SK-N-SH treated with all-trans-retinoic acid at 6 μM for 48 hours (cell line): ENCODE data around the gene SULT2B1.

Experiments used
- ATAC-seq: fragments of 200-7000 bp; cut with Tn5 transposase; 3 replicates; pipeline ENCODE4 v1.9.1; 2020; ENCODE audit warnings: mild to moderate bottlenecking, moderate library complexity
- ARNTL ChIP-seq: fragments of 450-650 bp; formaldehyde crosslinking; IDR thresholded peaks from 2 replicates; pipeline ENCODE4 v1.5.0; 2020; ENCODE audit warnings: low read depth, mild to moderate bottlenecking, moderate library complexity, borderline replicate concordance
- BACH2 ChIP-seq: fragments of 250-450 bp; sonication (Bioruptor Pico); IDR thresholded peaks from 2 replicates; pipeline ENCODE4 v1.9.0; 2021; ENCODE audit warnings: mild to moderate bottlenecking, borderline replicate concordance
- ESRRG ChIP-seq: fragments of 250-450 bp; sonication (Bioruptor Pico); IDR thresholded peaks from 2 replicates; pipeline ENCODE4 v1.6.1; 2021; ENCODE audit warnings: mild to moderate bottlenecking
- GLIS3 ChIP-seq: fragments of 250-450 bp; sonication (Bioruptor Pico); IDR thresholded peaks from 2 replicates; pipeline ENCODE4 v1.5.0; 2020; ENCODE audit warnings: mild to moderate bottlenecking, moderate library complexity
- ISL1 ChIP-seq: fragments of 250-450 bp; sonication (Bioruptor Pico); IDR thresholded peaks from 2 replicates; pipeline ENCODE4 v2.1.2; 2022; ENCODE audit warnings: mild to moderate bottlenecking, moderate library complexity
- OSR1 ChIP-seq: fragments of 250-450 bp; sonication (Bioruptor Pico); IDR thresholded peaks from 2 replicates; pipeline ENCODE4 v1.8.0; 2022; ENCODE audit warnings: moderate library complexity, mild to moderate bottlenecking, inconsistent platforms
- PPARA ChIP-seq: fragments of 250-450 bp; sonication (Bioruptor Pico); IDR thresholded peaks from 2 replicates; pipeline ENCODE4 v1.5.0; 2020; ENCODE audit warnings: mild to moderate bottlenecking, borderline replicate concordance
- RARB ChIP-seq: fragments of 250-450 bp; sonication (Bioruptor Pico); IDR thresholded peaks from 2 replicates; pipeline ENCODE4 v1.8.0; 2021; ENCODE audit warnings: mild to moderate bottlenecking, moderate library complexity
- SNAI2 ChIP-seq: fragments of 250-450 bp; sonication (Bioruptor Pico); IDR thresholded peaks from 2 replicates; pipeline ENCODE4 v1.5.0; 2020; ENCODE audit warnings: mild to moderate bottlenecking, moderate library complexity
- TCF4 ChIP-seq: fragments of 250-450 bp; sonication (Bioruptor Pico); IDR thresholded peaks from 2 replicates; pipeline ENCODE4 v1.8.0; 2021; ENCODE audit warnings: mild to moderate bottlenecking, moderate library complexity, borderline replicate concordance
- TOX ChIP-seq: fragments of 250-450 bp; sonication (Bioruptor Pico); IDR thresholded peaks from 2 replicates; pipeline ENCODE4 v1.8.0; 2021; ENCODE audit warnings: mild to moderate bottlenecking, moderate library complexity, borderline replicate concordance
- ZC3H10 ChIP-seq: fragments of 250-450 bp; sonication (Bioruptor Pico); IDR thresholded peaks from 2 replicates; pipeline ENCODE4 v1.5.1; 2021; ENCODE audit warnings: mild to moderate bottlenecking, moderate library complexity
- ZFP3 ChIP-seq: fragments of 250-450 bp; sonication (Bioruptor Pico); IDR thresholded peaks from 2 replicates; pipeline ENCODE4 v1.5.0; 2020; ENCODE audit warnings: mild to moderate bottlenecking, moderate library complexity
- ZFP30 ChIP-seq: fragments of 450-650 bp; formaldehyde crosslinking; IDR thresholded peaks from 2 replicates; pipeline ENCODE4 v1.5.0; 2022; ENCODE audit warnings: mild to moderate bottlenecking, moderate library complexity
- ZNF565 ChIP-seq: fragments of 450-650 bp; formaldehyde crosslinking; conservative IDR thresholded peaks from 2 replicates; pipeline ENCODE4 v1.5.0; 2020; ENCODE audit warnings: low read depth, mild to moderate bottlenecking, moderate library complexity
- ZNF8 ChIP-seq: fragments of 450-650 bp; formaldehyde crosslinking; IDR thresholded peaks from 2 replicates; pipeline ENCODE4 v1.5.0; 2020; ENCODE audit warnings: mild to moderate bottlenecking, moderate library complexity
- TF ChIP-seq, protein P1 (sequence below): fragments of 250-450 bp; sonication (Bioruptor Pico); IDR thresholded peaks from 2 replicates; pipeline ENCODE4 v1.5.0; 2020; ENCODE audit warnings: mild to moderate bottlenecking, moderate library complexity
- TF ChIP-seq, protein P2 (sequence below): fragments of 250-450 bp; sonication (Bioruptor Pico); IDR thresholded peaks from 2 replicates; pipeline ENCODE4 v1.5.1; 2021; ENCODE audit warnings: mild to moderate bottlenecking, moderate library complexity
- TF ChIP-seq, protein P3 (sequence below): fragments of 250-450 bp; sonication (Bioruptor Pico); IDR thresholded peaks from 2 replicates; pipeline ENCODE4 v1.5.1; 2020; ENCODE audit warnings: low read depth, mild to moderate bottlenecking, moderate library complexity
- TF ChIP-seq, protein P4 (sequence below): fragments of 250-450 bp; sonication (Bioruptor Pico); IDR thresholded peaks from 2 replicates; pipeline ENCODE4 v1.8.0; 2020; ENCODE audit warnings: mild to moderate bottlenecking, moderate library complexity, borderline replicate concordance

SULT2B1 gene

DNA sequence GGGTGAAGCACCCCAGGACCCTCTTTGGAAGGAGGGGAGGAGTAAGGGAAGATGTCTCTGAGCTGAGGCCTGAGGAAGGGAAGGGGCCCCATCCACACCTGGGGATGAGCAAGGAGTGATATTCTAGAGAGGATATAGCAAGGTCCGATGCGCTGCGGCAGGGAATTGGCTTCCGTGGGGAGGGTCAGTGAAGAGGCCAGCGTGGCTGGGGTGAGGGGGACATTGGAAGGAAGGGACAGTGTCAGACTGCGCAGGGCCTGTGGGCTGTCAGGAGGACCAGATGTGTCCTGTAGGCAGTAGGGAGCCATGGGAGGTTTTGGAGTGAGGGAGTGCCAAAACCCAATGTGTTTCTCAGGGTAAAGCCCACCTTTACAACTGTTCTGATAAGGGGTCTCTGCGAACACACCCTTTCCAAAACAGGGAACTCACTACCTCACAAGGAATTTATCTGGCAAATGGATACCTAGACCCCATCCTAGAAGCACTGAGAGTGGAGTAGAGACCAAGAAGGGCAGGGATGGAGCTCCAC lies 44.0 kb upstream of the SULT2B1 start:
- ATAC-seq: no peak
- TF ChIP-seq TOX (CRISPR knock-in tag): no peak
- no peak for TF ChIP-seq ARNTL (CRISPR knock-in tag)
- no peak for TF ChIP-seq ZFP30 (CRISPR knock-in tag)
- TF ChIP-seq TCF4: no peak
- no peak for TF ChIP-seq OSR1
- TF ChIP-seq ZFP3: no peak
- TF ChIP-seq GLIS3: no peak
- TF ChIP-seq, protein P1, sequence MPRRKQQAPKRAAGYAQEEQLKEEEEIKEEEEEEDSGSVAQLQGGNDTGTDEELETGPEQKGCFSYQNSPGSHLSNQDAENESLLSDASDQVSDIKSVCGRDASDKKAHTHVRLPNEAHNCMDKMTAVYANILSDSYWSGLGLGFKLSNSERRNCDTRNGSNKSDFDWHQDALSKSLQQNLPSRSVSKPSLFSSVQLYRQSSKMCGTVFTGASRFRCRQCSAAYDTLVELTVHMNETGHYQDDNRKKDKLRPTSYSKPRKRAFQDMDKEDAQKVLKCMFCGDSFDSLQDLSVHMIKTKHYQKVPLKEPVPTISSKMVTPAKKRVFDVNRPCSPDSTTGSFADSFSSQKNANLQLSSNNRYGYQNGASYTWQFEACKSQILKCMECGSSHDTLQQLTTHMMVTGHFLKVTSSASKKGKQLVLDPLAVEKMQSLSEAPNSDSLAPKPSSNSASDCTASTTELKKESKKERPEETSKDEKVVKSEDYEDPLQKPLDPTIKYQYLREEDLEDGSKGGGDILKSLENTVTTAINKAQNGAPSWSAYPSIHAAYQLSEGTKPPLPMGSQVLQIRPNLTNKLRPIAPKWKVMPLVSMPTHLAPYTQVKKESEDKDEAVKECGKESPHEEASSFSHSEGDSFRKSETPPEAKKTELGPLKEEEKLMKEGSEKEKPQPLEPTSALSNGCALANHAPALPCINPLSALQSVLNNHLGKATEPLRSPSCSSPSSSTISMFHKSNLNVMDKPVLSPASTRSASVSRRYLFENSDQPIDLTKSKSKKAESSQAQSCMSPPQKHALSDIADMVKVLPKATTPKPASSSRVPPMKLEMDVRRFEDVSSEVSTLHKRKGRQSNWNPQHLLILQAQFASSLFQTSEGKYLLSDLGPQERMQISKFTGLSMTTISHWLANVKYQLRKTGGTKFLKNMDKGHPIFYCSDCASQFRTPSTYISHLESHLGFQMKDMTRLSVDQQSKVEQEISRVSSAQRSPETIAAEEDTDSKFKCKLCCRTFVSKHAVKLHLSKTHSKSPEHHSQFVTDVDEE: no peak
- TF ChIP-seq, protein P2, sequence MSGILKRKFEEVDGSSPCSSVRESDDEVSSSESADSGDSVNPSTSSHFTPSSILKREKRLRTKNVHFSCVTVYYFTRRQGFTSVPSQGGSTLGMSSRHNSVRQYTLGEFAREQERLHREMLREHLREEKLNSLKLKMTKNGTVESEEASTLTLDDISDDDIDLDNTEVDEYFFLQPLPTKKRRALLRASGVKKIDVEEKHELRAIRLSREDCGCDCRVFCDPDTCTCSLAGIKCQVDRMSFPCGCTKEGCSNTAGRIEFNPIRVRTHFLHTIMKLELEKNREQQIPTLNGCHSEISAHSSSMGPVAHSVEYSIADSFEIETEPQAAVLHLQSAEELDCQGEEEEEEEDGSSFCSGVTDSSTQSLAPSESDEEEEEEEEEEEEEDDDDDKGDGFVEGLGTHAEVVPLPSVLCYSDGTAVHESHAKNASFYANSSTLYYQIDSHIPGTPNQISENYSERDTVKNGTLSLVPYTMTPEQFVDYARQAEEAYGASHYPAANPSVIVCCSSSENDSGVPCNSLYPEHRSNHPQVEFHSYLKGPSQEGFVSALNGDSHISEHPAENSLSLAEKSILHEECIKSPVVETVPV (CRISPR knock-in tag): no peak
- no peak for TF ChIP-seq SNAI2 (CRISPR knock-in tag)
- TF ChIP-seq ZNF8 (CRISPR knock-in tag): no peak
- no peak for TF ChIP-seq ZC3H10 (CRISPR knock-in tag)
- TF ChIP-seq BACH2 (CRISPR knock-in tag): no peak
- TF ChIP-seq ISL1: no peak
- no peak for TF ChIP-seq ZNF565 (CRISPR knock-in tag)
- TF ChIP-seq ESRRG (CRISPR knock-in tag): no peak
- no peak for TF ChIP-seq PPARA (CRISPR knock-in tag)
- TF ChIP-seq, protein P3, sequence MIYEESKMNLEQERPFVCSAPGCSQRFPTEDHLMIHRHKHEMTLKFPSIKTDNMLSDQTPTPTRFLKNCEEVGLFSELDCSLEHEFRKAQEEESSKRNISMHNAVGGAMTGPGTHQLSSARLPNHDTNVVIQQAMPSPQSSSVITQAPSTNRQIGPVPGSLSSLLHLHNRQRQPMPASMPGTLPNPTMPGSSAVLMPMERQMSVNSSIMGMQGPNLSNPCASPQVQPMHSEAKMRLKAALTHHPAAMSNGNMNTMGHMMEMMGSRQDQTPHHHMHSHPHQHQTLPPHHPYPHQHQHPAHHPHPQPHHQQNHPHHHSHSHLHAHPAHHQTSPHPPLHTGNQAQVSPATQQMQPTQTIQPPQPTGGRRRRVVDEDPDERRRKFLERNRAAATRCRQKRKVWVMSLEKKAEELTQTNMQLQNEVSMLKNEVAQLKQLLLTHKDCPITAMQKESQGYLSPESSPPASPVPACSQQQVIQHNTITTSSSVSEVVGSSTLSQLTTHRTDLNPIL (CRISPR knock-in tag): no peak
- no peak for TF ChIP-seq RARB (CRISPR knock-in tag)

DNA sequence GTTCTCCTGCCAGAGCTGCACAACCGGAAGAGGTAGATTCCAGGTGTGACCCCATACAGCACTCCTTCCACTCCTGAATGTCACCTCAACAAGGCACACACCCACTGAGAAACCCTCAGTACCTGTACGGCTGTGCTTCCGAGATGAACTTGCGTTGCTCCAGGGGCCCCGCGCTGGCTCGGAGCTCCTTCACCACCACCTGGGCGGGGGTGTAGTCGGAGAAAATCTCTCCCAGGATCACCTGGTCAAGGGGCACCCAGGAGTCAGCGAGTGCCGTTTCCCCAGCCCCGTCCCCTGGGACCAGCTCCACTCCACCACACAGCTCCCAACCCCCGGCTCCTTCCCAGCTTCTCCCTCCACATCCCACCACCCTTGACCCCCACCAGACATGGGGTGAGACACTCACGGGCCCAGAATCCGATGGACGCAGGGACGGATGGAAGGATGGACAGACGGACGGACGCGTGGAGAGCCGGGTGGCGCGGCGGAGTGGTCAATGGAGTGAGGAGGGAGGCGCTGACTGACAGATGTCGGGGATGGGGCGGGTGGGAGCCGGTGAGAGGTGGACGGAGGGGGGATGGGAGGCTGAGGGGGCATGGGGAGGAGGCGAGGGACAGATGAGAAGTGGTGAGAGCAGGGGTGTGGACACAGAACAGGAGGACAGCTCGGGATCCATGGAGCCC lies 43.1 kb upstream of the SULT2B1 start:
- TF ChIP-seq, protein P4, sequence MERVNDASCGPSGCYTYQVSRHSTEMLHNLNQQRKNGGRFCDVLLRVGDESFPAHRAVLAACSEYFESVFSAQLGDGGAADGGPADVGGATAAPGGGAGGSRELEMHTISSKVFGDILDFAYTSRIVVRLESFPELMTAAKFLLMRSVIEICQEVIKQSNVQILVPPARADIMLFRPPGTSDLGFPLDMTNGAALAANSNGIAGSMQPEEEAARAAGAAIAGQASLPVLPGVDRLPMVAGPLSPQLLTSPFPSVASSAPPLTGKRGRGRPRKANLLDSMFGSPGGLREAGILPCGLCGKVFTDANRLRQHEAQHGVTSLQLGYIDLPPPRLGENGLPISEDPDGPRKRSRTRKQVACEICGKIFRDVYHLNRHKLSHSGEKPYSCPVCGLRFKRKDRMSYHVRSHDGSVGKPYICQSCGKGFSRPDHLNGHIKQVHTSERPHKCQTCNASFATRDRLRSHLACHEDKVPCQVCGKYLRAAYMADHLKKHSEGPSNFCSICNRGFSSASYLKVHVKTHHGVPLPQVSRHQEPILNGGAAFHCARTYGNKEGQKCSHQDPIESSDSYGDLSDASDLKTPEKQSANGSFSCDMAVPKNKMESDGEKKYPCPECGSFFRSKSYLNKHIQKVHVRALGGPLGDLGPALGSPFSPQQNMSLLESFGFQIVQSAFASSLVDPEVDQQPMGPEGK (CRISPR knock-in tag): no peak
- ATAC-seq: no peak

DNA sequence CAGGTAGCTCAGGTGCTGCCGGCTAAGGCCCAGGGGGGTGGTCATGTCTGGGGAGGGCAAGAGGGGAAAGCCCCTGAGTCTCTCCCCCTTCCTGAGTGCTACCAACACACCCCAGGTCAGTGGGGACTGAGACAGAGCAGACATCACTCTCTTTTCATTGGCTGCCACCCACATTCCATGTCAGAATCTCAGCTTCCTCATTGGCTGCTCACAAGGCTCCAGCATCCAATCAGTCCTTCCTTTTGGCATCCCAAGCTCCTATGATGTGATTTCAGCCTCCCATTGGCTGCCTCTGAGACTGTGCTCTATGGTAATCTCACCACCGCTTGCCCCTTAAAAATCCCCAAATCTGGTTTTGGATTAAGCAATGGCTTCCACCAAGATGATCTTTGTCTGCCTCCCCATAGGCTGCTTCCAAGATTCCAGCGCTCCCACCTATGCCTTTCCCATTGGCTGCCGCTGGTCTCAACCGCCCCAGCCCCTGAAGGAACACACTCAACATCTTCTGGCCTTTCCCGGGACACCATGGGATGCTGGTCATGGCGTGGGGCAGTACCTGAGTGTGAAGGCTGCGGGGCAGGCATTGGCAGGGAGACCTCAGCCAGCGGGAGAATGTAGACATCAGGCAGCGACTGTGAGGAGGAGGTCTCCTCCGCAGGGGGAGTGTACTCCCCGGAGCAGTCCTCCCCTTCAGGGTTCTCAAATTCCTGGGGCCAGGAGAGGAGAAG lies 42.3 kb upstream of the SULT2B1 start:
- peak; percentile 7; the same call in 1 of the 3 replicates for ATAC-seq
- TF ChIP-seq, protein P3 (CRISPR knock-in tag): no peak
- TF ChIP-seq OSR1 (no peak), ZNF565 (CRISPR knock-in tag) (no peak), ISL1 (no peak), GLIS3 (no peak), ZFP3 (no peak), TOX (CRISPR knock-in tag) (no peak)
- TF ChIP-seq, protein P4 (CRISPR knock-in tag): no peak
- TF ChIP-seq, protein P1: no peak
